ENCODE data around the gene CLDN7.

- TF ChIP-seq CTCF (optimal IDR thresholded peaks at IDR 0.05 in 1 of 3, IDR thresholded peaks at IDR 0.05 in 1 of 3, conservative IDR thresholded peaks at IDR 0.05 in 1 of 3; ENCODE audit: extremely low read depth in 1 of 3, insufficient read depth in 2 of 3, low read length in 3 of 3) = no peak
- no peak for TF ChIP-seq EZH2 (IDR thresholded peaks at IDR 0.05; ENCODE audit: low read length)
Observed at GRCh38 chr17:7216242-7217112, 45.8 kb downstream of the CLDN7 start.
